IMR-90 (cell line): ENCODE measurements around the gene COL4A1. TPM values are rescaled to one million over a fixed set of nuclear protein-coding genes. Genes with fewer than 3 reads are reported as not detected.
A peak's percentile ranks its signal among the peaks of the same experiment; 100 is the strongest.

Experiments
- ATAC-seq: fragments of 200-7000 bp; cut with Tn5 transposase; 2 replicates; pipeline ENCODE4 v1.9.1; 2020; ENCODE audit warnings: low read depth, mild to moderate bottlenecking, moderate library complexity
- BruUV-seq: library from RNA; stranded (reverse); fragments of 400-500 nt; replicated peaks from 2 replicates; lab custom pipeline; 2021; lab: Mats Ljungman, UMichigan
- CTCF ChIA-PET: fragments of 300-600 bp; formaldehyde crosslinking; extraction: SDS; loops from one replicate; lab custom pipeline; 2021; ENCODE audit warnings: antibody characterized with exemption; lab: Yijun Ruan, JAX
- POLR2A ChIA-PET: fragments of 300-600 bp; sonication (Branson Sonifier 250); formaldehyde crosslinking; loops from one replicate; lab custom pipeline; 2022; ENCODE audit warnings: antibody characterized with exemption; ENCODE audit not compliant: unreplicated experiment; lab: Charles Lee
- DNase-seq: peaks from one replicate; pipeline ENCODE4 v3.0.0; 2013
- H2AFZ ChIP-seq: replicated peaks from 2 replicates; pipeline ENCODE3; 2013; ENCODE audit warnings: low read length, mild to moderate bottlenecking; ENCODE audit not compliant: poor library complexity
- H2AK5ac ChIP-seq: 2 replicates; pipeline ENCODE4 v1.6.1; 2013; ENCODE audit warnings: low read depth, low read length, inconsistent platforms
- H2AK9ac ChIP-seq: replicated peaks from 2 replicates; pipeline ENCODE3; 2013; ENCODE audit warnings: mild to moderate bottlenecking, low read depth, low read length, moderate library complexity; ENCODE audit not compliant: poor library complexity
- H2BK120ac ChIP-seq: 2 replicates; pipeline ENCODE4 v1.6.1; 2013; ENCODE audit warnings: low read depth, low read length, inconsistent platforms
- H2BK15ac ChIP-seq: 3 replicates; pipeline ENCODE4 v1.6.1; 2013; ENCODE audit warnings: low read depth, low read length, inconsistent platforms
- H2BK20ac ChIP-seq: 2 replicates; pipeline ENCODE4 v1.6.1; 2013; ENCODE audit warnings: low read depth, mild to moderate bottlenecking, inconsistent platforms, low read length, moderate library complexity
- H2BK5ac ChIP-seq: 2 replicates; pipeline ENCODE4 v1.6.1; 2013; ENCODE audit warnings: mild to moderate bottlenecking, low read depth, low read length, inconsistent platforms; ENCODE audit not compliant: poor library complexity, severe bottlenecking
- H3K14ac ChIP-seq: replicated peaks from 2 replicates; pipeline ENCODE4 v1.6.1; 2013; ENCODE audit warnings: low read depth, low read length, inconsistent platforms
- H3K18ac ChIP-seq: 2 replicates; pipeline ENCODE4 v1.6.1; 2013; ENCODE audit warnings: low read depth, low read length, control low read depth
- H3K23ac ChIP-seq: 2 replicates; pipeline ENCODE4 v1.6.1; 2013; ENCODE audit warnings: low read depth, low read length, inconsistent platforms
- H3K27ac ChIP-seq: 2 replicates; pipeline ENCODE4 v1.5.1; 2013; ENCODE audit warnings: mild to moderate bottlenecking, control low read depth, low read length; ENCODE audit not compliant: insufficient read depth
- H3K27me3 ChIP-seq: 2 replicates; pipeline ENCODE4 v1.6.1; 2013; ENCODE audit warnings: low read length; ENCODE audit not compliant: control insufficient read depth, insufficient read depth
- H3K36me3 ChIP-seq: 2 replicates; pipeline ENCODE4 v1.6.1; 2013; ENCODE audit warnings: low read length, mixed read lengths; ENCODE audit not compliant: control insufficient read depth, insufficient read depth
- H3K4ac ChIP-seq: 2 replicates; pipeline ENCODE4 v1.6.1; 2013; ENCODE audit warnings: low read depth, low read length, inconsistent platforms
- H3K4me1 ChIP-seq: 2 replicates; pipeline ENCODE4 v1.6.1; 2013; ENCODE audit warnings: low read length, mixed read lengths; ENCODE audit not compliant: control insufficient read depth, insufficient read depth
- H3K4me2 ChIP-seq: 2 replicates; pipeline ENCODE4 v1.6.1; 2013; ENCODE audit warnings: low read depth, mild to moderate bottlenecking, control low read depth, low read length, moderate library complexity
- H3K4me3 ChIP-seq: 2 replicates; pipeline ENCODE4 v1.5.1; 2013; ENCODE audit warnings: low read depth, mild to moderate bottlenecking, control low read depth, low read length, moderate library complexity; ENCODE audit not compliant: insufficient read depth
- H3K56ac ChIP-seq: 2 replicates; pipeline ENCODE4 v1.6.1; 2013; ENCODE audit warnings: low read length, inconsistent platforms; ENCODE audit not compliant: insufficient read depth; ENCODE audit errors: extremely low read depth
- H3K79me1 ChIP-seq, 2 experiments: 2 replicates each; pipeline ENCODE4 v1.6.1; 2013; ENCODE audit warnings: low read length in 2 of 2, inconsistent platforms in 1 of 2, low read depth in 1 of 2
- H3K9ac ChIP-seq: 2 replicates; pipeline ENCODE4 v1.6.1; 2013; ENCODE audit warnings: low read depth, low read length, control low read depth
- H3K9me1 ChIP-seq: 2 replicates; pipeline ENCODE4 v1.6.1; 2013; ENCODE audit warnings: low read length, inconsistent platforms; ENCODE audit not compliant: insufficient read depth
- H3K9me3 ChIP-seq: 2 replicates; pipeline ENCODE4 v1.6.1; 2013; ENCODE audit warnings: low read length; ENCODE audit not compliant: control insufficient read depth, insufficient read depth
- H4K20me1 ChIP-seq: 2 replicates; pipeline ENCODE4 v1.6.1; 2013; ENCODE audit warnings: low read length, inconsistent platforms; ENCODE audit not compliant: insufficient read depth
- H4K5ac ChIP-seq: 2 replicates; pipeline ENCODE4 v1.6.1; 2013; ENCODE audit warnings: mild to moderate bottlenecking, low read depth, low read length, control low read depth
- H4K8ac ChIP-seq, 2 experiments: 2 replicates each; pipeline ENCODE4 v1.6.1; 2013; ENCODE audit warnings: low read depth in 2 of 2, low read length in 2 of 2, control low read depth in 1 of 2, inconsistent platforms in 1 of 2
- H4K91ac ChIP-seq: 2 replicates; pipeline ENCODE4 v1.6.1; 2013; ENCODE audit warnings: low read depth, low read length, inconsistent platforms; ENCODE audit not compliant: insufficient read depth
- BHLHE40 ChIP-seq: fragments of 150-350 bp; IDR thresholded peaks from 2 replicates; pipeline ENCODE4 v1.6.1; 2016; ENCODE audit warnings: mild to moderate bottlenecking, low read depth, low read length
- CEBPB ChIP-seq: IDR thresholded peaks from 2 replicates; pipeline ENCODE4 v1.6.1; 2012; ENCODE audit warnings: low read depth, low read length, improper control_type of control experiment
- CHD1 ChIP-seq: IDR thresholded peaks from 2 replicates; pipeline ENCODE4 v1.6.1; 2012; ENCODE audit warnings: low read depth, low read length, improper control_type of control experiment
- CTCF ChIP-seq: conservative IDR thresholded peaks from 2 replicates; pipeline ENCODE4 v1.5.1; 2012; ENCODE audit warnings: mild to moderate bottlenecking, low read depth, low read length, improper control_type of control experiment
- ELK1 ChIP-seq: fragments of 150-350 bp; IDR thresholded peaks from 2 replicates; pipeline ENCODE4 v1.6.1; 2016; ENCODE audit warnings: low read depth, mild to moderate bottlenecking, low read length, moderate library complexity, borderline replicate concordance
- MAFK ChIP-seq: IDR thresholded peaks from 2 replicates; pipeline ENCODE4 v1.6.1; 2012; ENCODE audit warnings: low read depth, low read length, improper control_type of control experiment
- MAZ ChIP-seq: IDR thresholded peaks from 2 replicates; pipeline ENCODE4 v1.6.1; 2012; ENCODE audit warnings: low read depth, mild to moderate bottlenecking, low read length, improper control_type of control experiment, moderate library complexity, borderline replicate concordance
- MXI1 ChIP-seq: IDR thresholded peaks from 2 replicates; pipeline ENCODE4 v1.6.1; 2012; ENCODE audit warnings: low read depth, mild to moderate bottlenecking, low read length, moderate library complexity, borderline replicate concordance
- NFE2L2 ChIP-seq: fragments of 150-350 bp; IDR thresholded peaks from 2 replicates; pipeline ENCODE4 v1.6.1; 2016; ENCODE audit warnings: low read depth, mild to moderate bottlenecking, low read length
- POLR2A ChIP-seq: IDR thresholded peaks from 2 replicates; pipeline ENCODE4 v1.6.1; 2012; ENCODE audit warnings: mild to moderate bottlenecking, low read depth, low read length
- RAD21 ChIP-seq: IDR thresholded peaks from 2 replicates; pipeline ENCODE4 v1.6.1; 2012; ENCODE audit warnings: low read length, improper control_type of control experiment
- RCOR1 ChIP-seq: IDR thresholded peaks from 2 replicates; pipeline ENCODE4 v1.6.1; 2012; ENCODE audit warnings: mild to moderate bottlenecking, low read length, improper control_type of control experiment; ENCODE audit not compliant: insufficient replicate concordance
- RFX5 ChIP-seq: IDR thresholded peaks from 2 replicates; pipeline ENCODE4 v1.8.0; 2012; ENCODE audit warnings: low read depth, mild to moderate bottlenecking, low read length, moderate library complexity
- SMC3 ChIP-seq: fragments of 150-350 bp; IDR thresholded peaks from 2 replicates; pipeline ENCODE4 v1.6.1; 2016; ENCODE audit warnings: low read depth, mild to moderate bottlenecking, antibody characterized with exemption, low read length, moderate library complexity
- USF2 ChIP-seq: fragments of 150-350 bp; IDR thresholded peaks from 2 replicates; pipeline ENCODE4 v1.6.1; 2017; ENCODE audit warnings: mild to moderate bottlenecking, antibody characterized with exemption, low read length, low read depth
- WGBS, 2 experiments: methylation state at CpG; one replicate each; pipeline versions ENCODE4 v1.1.5 to v1.1.7; 2013; ENCODE audit warnings: missing lambda C conversion rate in 2 of 2; ENCODE audit not compliant: insufficient read length in 1 of 2; ENCODE audit errors: extremely low coverage in 2 of 2; 5-methylcytosine and 5-hydroxymethylcytosine counted together
- dilution Hi-C: fragments of 300-500 bp; cut with HindIII; formaldehyde crosslinking; loops from one replicate; pipeline ENCODE4 v1.14.3; 2018; ENCODE audit warnings: low sequenced_read_pairs; ENCODE audit not compliant: unreplicated experiment
- in situ Hi-C: fragments of 300-500 bp; cut with MboI; formaldehyde crosslinking; loops from 3 replicates; pipeline ENCODE4 v1.14.3; 2019; ENCODE audit warnings: low sequenced_read_pairs, inconsistent platforms, mixed read lengths
- intact Hi-C: fragments of 100-400 bp; cut with micrococcal nuclease; formaldehyde crosslinking; loops from 2 replicates; pipeline ENCODE4 v1.10.0; 2022
- polyA plus RNA-seq, 3 experiments: library from polyadenylated mRNA; depleted of rRNA; stranded (reverse); fragments of >200 nt; gene quantifications; 2 replicates each; pipeline ENCODE4 v1.2.3, GENCODE V29; 2012; ENCODE audit warnings: low replicate concordance in 1 of 3
- total RNA-seq: library from RNA; depleted of rRNA; stranded (reverse); fragments of >200 nt; gene quantifications from 2 replicates; pipeline ENCODE4 v1.2.3, GENCODE V29; 2012

The COL4A1 gene
- total and polyA plus RNA-seq, 2 of the 4 experiments (the other 2 are of a cell fraction) = 230 to 337 TPM

GRCh38 chr13:110133425-110134235, 173.3 kb downstream of the COL4A1 start:
- H2AK5ac ChIP-seq = peak overlapping the region; percentile 43; the same call in 1 of the 2 replicates
- no peak overlapping the region for H3K23ac ChIP-seq
- POLR2A ChIA-PET = no interaction called here
- H4K91ac ChIP-seq = no peak overlapping the region
- H3K9me1 ChIP-seq = no peaks in the 10 kb centered on the region; the same call in 1 of the 2 replicates
- H3K14ac ChIP-seq = no peak overlapping the region
- H3K9me3 ChIP-seq = no peaks in the 10 kb centered on the region
- H2AK9ac ChIP-seq = peak overlapping the region; percentile 1
- 96% methylated on average over 5 of the region's 10 CpGs; no CpG with 5 or more reads in 1 of the 2 experiments for WGBS, 2 experiments
- H3K4me3 ChIP-seq = no peak overlapping the region
- H3K79me1 ChIP-seq = no peaks in the 10 kb centered on the region
- H4K20me1 ChIP-seq = peaks cover 4% of the 10 kb centered on the region
- intact Hi-C loops = no loop called here
- no peak overlapping the region for H2BK5ac ChIP-seq
- ATAC-seq (no peak), DNase-seq (no peak)
- dilution Hi-C loops = no loop called here
- no peak overlapping the region for H2BK120ac ChIP-seq
- in situ Hi-C loops = no loop called here
- peaks cover 4% of the 10 kb centered on the region for H3K4me1 ChIP-seq
- no peak overlapping the region; the same call in 1 of the 2 replicates for H3K4ac ChIP-seq
- H3K27ac ChIP-seq = no peak overlapping the region
- no peaks in the 10 kb centered on the region for H3K36me3 ChIP-seq
- H4K5ac ChIP-seq = no peak overlapping the region
- H2BK15ac ChIP-seq = no peak overlapping the region
- CTCF ChIA-PET = no interaction called here
- H2AFZ ChIP-seq = no peak overlapping the region
- H2BK20ac ChIP-seq = no peak overlapping the region
- H3K27me3 ChIP-seq = no peaks in the 10 kb centered on the region
- no peak overlapping the region for H3K9ac ChIP-seq
- no peak overlapping the region for H4K8ac ChIP-seq
- H3K18ac ChIP-seq = no peak overlapping the region
- H3K4me2 ChIP-seq = no peak overlapping the region
- no TSS peak for BruUV-seq
- no peak overlapping the region; the same call in 1 of the 2 replicates for H3K56ac ChIP-seq
- no peak for TF ChIP-seq POLR2A
- TF ChIP-seq RAD21 = no peak
- TF ChIP-seq SMC3 = no peak
- no peak for TF ChIP-seq ELK1
- TF ChIP-seq RFX5 = no peak
- no peak for TF ChIP-seq CTCF
- no peak for TF ChIP-seq USF2
- TF ChIP-seq CEBPB = no peak
- TF ChIP-seq NFE2L2 = no peak
- no peak for TF ChIP-seq MAZ
- no peak for TF ChIP-seq RCOR1
- TF ChIP-seq CHD1 = no peak
- no peak for TF ChIP-seq MAFK
- no peak for TF ChIP-seq BHLHE40
- TF ChIP-seq MXI1 = no peak
